GM12801 (cell line): ENCODE measurements around the gene DPH7.

ENCODE experiments used
- TF ChIP-seq, protein P1 (sequence below): IDR thresholded peaks from one replicate; pipeline ENCODE4 v1.5.1; 2011; ENCODE audit warnings: control low read depth; ENCODE audit not compliant: insufficient read length; ENCODE audit errors: extremely low read depth

Gene DPH7

DNA sequence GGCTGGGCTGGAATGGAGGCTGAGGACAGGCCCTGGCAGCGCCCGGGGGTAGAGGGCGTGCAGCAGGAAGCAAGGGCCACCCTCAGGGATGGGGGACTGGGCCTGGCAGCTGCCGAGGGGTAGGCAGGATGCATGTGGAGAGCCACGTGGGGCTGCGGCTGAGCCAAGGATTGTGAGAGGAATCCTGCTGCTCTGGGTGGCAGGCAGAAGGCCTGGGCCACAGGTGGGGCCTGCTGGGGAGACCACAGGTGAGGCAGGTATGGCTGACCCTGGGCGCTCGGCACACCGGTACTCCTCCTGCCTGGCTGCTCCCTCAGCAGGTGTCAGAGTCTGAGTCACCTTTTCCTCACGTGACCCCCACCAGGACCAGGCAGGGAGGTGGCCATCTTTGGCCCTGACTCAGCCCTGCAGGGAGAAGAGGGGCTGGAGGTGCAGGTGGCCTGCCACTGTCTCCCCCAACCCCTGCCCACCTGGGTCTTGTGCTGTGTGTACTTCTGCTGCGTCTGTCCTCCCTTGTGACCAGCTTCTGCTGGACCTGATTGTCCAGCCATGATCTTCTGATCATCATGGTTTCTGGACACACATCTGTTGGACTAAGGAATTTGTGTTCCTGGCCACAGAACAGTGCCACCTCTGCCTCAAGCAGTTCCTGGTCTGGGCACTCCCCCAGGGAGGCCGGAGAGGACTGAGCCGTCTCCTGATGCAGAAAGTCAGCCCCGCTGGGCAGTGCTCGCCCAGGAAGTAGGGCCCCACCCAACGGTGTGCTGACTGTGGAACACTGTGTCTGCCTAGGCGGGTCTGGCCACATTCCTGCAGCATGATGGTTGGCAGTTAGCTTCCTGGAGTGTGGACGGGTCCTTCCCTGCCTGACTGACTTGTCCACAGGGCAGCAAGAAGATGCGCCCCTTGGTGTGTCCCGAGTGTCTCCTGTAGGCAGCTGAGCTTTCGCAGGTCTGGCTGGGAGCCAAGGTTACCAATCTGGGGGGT lies 33.2 kb upstream of the DPH7 start:
- TF ChIP-seq, protein P1, sequence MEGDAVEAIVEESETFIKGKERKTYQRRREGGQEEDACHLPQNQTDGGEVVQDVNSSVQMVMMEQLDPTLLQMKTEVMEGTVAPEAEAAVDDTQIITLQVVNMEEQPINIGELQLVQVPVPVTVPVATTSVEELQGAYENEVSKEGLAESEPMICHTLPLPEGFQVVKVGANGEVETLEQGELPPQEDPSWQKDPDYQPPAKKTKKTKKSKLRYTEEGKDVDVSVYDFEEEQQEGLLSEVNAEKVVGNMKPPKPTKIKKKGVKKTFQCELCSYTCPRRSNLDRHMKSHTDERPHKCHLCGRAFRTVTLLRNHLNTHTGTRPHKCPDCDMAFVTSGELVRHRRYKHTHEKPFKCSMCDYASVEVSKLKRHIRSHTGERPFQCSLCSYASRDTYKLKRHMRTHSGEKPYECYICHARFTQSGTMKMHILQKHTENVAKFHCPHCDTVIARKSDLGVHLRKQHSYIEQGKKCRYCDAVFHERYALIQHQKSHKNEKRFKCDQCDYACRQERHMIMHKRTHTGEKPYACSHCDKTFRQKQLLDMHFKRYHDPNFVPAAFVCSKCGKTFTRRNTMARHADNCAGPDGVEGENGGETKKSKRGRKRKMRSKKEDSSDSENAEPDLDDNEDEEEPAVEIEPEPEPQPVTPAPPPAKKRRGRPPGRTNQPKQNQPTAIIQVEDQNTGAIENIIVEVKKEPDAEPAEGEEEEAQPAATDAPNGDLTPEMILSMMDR, result no peak

DNA sequence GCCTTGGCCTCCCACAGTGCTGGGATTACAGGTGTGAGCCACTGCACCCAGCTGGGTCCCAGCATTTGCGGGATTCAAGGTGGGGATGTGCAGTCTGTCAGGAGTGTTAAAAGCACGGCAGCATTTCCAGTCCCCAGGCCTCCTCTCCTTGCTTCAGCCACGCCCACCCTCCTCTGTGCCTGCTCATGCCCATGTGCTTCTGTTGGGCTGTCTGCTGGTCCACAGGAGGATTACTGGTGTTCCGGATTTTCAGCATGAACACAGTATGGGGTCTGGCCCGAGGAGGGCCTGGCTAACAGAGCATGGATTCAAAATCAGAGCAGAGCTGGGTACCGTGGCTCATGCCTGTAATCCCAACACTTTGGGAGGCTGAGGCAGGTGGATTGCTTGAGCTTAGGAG lies 32.2 kb upstream of the DPH7 start:
- TF ChIP-seq, protein P1, result no peak

DNA sequence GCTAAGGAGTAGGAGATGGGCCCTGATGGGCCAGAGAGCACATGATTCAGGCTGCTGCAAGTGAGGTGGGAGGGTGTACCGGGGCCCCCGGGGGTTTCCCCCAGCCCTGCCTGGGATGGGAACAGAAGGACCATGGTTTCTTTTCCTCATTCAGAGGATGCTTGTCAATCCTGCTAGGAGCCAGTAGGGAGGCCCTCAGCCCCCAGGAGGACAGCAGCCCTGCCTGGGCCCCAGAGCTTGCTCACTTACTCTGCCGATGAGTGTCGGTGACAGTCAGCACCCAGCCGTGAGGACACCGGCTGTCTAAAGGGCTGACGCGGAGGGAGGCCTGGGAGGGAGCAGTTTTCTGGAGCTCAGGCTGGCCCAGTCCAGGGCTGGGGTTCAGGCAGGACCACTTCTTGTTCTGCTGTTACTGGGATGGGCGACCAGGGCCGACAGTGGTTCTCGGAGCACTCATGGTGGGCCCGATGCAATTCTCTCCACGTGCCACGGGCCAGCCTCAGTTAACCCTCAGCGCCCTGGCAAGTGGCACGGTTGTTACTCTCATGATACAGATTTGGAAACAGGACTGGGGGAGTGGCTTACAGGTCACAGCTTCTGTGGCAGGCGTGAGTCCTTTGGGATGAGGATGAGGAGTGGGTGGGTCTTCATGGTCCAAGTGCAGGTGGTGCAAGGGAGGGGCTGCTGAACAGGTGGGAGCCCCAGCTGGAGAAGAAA lies 28.6 kb upstream of the DPH7 start:
- TF ChIP-seq, protein P1, result no peak

GRCh38 chr9:137606734-137607138 lies 28.0 kb upstream of the DPH7 start:
- TF ChIP-seq, protein P1, result no peak

DNA sequence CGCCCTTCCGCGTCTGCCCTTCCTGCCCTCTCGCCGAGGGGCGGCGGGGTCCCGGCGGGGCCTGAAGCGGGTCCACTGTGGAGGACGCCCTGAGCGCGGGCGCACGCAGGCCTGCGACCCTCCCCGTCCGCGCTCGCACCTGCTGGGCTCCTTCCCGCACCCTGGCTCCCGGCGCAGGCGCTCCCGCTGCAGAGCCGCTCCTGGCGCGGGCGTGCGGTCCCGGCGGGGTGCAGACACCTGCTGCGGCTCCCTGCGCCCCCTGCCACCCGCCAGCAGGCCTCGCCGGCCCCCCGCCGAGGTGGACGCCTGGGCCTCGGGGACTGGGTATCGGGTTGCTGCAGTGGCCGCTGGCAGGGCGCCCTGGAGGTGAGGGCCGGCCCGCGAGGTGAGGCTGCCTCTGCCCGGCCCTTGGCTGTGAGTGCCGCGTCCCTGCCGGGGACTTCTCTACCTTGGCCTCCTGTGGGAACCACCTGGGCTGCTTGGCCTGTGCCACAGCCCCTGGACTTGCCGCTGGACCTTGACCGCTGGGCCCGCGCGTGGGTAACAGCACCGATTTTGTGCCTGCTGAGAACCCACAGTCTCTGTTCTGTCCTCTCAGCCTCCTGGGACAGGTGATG lies 27.4 kb upstream of the DPH7 start:
- TF ChIP-seq, protein P1, result no peak

DNA sequence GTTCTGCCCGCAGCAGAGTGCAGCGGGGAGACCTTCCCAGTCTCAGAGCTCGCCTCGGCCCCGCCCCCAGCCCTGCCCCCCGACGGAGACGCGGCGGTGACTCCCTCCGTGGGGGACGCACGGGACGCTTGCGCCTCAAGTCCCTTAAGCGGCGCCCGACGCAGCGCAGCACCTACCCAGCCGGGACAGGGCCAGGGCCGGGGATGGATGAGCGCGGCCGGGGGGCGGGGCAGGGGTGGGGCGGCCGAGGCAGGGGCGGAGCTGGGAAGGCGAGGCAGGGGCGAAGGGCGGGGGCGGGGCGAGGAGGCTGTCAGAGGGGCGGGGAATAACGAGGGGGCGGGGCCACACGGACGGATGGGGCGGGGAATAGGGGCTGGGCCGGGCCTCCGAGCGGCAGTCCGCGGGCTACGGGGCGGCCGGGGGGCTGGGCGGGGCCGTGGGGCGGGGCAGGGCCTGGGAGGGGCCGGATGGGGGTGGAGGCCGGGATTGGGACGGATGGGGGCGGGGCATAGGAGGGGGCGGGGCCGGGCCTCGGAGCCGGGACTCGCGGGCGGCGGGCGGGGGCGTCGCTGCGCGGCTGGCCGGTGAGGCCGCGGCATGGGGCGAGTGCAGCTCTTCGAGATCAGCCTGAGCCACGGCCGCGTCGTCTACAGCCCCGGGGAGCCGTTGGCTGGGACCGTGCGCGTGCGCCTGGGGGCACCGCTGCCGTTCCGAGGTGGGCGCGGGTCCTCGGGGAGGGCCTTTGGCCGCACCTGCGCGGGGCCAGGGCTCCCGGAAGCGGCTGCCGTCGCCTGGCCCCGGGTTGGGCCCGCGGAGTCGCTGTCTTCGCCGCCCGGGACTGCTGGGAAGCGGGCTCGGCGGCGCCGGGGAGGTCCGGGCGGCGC lies 26.6 kb upstream of the DPH7 start, which contains the start of gene ARRDC1:
Gene ARRDC1 (plus strand): TSS at position 566 of the 884 bp plus-strand sequence. CDS start 32 bp downstream, at position 598.
- TF ChIP-seq, protein P1, result no peak
